ENCODE data around the gene BTN3A1.
"Not testable (repeated sequence)": the region's sequence is repeated elsewhere in the genome, so short reads cannot be mapped to it uniquely, and the experiment has no call there.

The BTN3A1 gene

DNA sequence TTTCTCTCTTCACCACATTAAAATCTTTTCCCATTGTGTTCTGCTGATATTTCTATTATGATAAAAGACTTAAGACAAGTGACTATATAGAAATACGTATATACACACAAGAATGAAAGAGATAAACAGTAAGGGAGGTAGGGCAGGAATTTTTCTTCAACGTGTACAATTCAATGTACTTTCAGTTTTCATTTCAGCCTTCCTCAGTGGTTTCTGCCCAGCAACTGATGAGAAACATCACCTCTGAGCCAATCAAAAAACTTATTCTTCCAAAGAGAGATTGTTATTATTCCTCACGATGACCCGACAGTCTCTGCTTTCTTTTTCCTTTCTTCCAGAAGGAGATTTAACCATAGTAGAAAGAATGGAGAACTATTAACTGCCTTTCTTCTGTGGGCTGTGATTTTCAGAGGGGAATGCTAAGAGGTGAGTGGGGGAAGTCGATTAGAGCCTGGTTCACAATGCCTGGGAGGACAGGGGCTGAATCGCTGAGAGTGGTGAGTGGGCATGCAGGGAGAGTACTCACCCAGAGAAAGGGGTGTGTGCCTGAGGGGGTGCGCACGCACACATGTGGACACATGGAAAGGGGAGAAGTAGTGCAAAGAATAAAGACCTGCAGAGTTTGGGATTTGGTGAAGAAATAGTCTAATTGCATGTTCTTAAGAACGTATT lies at the start of gene BTN3A1:
Gene BTN3A1, plus strand, starts transcription at position 289 of the 672 bp plus-strand sequence. CDS start 3,289 bp downstream, outside the sequence.
- peak; percentile 78 for DNase-seq

DNA sequence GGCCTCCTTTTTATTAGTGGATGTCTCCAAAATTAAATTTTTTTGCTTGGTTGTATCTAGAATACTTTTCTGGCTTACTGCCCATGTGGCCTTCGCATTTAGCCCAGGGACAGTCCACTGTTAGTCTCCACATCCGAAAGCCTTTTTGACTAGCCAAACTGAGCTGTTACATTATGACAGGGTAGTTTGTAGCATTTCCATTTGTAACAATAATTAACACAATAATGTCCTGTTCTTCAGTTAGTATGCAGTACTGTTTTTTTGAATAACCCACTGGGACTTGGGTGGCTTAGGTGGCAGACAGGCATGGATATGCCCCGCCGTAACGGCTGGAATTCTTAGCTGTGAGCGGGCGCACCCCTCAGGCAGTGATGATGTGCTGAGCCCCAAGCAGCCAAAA lies 49.8 kb upstream of the BTN3A1 start:
- no peak for DNase-seq

DNA sequence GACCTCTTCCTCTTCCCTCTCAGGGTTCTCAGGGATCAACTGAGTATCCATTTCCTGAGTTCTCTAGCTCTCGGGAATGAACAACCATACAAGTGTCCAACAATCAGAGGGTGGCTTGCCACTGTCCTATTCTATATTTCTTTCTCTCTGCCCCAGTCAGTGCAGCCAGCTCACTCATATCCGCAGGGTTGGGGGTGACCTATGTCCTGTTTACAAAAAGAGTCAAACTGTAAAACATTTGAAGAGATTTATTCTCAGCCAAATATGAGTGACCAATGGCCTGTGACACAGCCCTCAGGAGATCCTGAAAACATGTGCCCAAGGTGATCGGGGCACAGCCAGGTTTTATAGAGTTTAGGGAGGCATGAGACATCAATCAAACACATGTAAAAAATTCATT lies 47.9 kb upstream of the BTN3A1 start:
- DNase-seq: no peak

DNA sequence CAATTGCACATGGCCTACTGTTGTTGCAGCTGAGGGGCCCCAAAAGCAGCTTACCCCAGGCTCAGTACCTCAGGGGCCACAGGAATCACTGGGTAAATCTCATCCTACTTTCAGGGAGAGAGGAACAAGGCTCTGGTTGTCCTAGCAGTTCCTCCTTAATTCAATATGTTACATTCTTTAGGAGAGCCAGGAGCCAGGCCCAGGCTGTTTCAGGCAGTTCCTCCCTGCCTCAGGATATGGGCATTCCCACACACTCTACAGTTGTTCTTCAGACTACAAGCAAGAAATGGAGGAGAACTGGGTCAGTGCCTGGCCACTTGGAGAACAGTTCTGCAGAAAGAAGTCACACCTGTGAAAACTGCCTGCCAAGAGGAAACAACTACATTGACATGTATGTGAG lies 46.7 kb upstream of the BTN3A1 start:
- DNase-seq: no peak

DNA sequence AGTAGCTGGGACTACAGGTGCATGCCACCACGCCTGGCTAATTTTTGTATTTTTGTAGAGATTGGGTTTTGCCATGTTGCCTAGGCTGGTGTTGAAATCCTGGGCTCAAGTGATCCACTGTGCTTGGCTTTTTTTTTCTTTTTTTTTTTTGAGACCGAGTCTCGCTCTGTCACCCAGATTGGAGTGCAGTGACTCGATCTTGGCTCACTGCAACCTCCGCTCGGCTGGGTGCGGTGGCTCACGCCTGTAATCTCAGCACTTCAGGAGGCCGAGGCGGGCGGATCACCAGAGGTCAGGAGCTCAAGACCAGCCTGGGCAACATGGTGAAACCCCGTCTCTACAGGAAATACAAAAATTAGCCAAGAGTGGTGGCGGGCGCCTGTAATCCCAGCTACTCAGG lies 44.5 kb upstream of the BTN3A1 start:
- DNase-seq: not testable (repeated sequence)

DNA sequence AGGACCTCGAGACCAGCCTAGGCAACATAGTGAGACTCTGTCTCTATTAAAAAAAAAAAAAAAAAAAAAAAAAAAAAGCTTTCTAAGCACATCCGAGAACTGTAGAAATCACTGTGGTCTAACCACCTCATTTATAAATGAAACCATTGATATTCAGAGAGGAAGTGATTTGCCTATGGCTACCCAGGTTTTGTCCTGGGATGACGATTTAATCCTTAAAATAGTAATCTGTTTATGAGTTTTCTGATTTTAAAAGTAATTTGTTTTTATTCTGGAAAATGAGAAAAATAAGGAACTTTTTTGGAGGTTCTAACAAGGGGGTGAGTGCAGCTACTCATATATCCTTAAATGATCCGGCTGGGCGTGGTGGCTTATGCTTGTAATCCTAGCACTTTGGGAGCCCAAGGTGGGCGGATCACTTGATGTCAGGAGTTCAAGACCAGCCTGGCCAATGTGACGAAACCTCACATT lies 43.5 kb upstream of the BTN3A1 start:
- no peak for DNase-seq

DNA sequence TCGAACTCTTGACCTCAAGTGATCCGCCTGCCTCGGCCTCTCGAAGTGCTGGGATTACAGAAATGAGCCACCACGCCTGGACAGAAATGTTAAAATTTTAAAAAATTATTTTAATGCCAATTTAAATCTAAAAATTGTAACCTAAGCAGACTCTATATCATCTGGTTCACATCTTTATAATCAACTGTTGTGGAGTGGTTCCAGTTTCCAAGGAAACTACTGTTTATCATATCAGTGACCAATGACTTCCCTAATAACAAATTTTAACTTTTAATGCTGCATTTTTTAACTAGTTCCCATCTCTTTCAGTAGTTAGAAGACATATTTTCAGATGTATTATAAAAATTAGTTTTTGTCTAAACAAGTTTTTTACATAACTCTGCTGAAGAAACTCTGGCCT lies 42.3 kb upstream of the BTN3A1 start:
- no peak for DNase-seq

DNA sequence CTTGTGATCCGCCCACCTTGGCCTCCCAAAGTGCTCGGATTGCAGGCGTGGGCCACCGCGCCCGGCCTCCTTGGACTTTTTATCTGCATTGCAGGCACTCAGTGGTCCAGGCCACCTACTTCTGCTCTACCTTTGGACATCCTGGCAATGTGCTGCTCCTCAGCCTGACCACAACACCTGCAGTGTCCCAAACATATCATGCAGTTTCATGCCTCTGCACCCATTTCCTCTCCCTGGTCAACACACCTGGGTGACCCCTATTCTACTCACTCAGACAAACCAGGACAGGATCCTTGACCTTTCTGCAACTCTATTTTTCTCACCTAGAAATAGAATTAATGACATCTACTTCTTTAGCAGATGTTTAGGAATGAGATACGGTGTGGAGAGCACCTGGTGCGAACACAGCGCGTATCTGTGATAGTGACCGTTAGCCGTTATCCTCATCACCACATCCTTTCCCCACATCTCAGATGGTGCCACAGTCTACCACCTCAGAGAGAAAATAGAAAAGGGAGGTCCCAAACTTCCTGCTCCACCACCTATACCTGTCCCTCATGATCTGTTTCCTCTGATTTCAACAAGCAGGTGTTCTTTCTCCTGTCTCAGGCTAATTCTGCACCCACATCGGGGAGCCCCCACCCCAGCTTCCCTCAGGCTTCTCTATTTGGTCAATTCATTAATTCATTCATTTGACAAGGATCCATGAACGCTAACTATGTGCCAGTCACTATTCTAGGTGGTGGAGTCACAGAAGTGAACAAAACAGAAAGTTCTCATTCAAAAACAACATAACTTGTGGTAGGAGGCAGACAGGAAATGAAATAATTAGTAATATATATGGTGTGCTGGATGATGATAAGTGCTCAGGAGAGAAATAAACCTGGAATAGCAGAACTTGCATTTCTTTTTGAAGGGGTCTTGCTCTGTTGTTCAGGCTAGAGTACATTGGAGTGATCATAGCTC lies 41.3 kb upstream of the BTN3A1 start:
- no peak for DNase-seq

DNA sequence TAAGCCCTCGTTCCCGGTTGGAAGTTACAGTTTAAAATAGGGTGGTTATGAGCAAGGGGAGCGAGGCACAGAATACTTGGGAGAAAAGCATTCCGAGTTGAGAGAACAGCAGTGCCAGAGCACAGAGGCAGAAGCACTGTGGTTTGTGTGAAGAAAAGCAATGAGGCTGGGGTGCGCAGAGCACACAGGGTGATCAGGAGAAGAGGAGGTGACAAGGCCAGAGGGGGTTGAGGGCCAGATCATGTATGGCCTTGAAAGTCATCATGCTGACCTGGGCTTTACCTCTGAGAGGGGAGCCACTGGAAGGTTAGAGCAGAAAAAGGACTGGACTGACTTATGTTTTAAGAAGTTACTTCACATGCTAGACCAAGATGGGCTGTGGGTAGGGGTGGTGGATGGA lies 40.5 kb upstream of the BTN3A1 start:
- no peak for DNase-seq

DNA sequence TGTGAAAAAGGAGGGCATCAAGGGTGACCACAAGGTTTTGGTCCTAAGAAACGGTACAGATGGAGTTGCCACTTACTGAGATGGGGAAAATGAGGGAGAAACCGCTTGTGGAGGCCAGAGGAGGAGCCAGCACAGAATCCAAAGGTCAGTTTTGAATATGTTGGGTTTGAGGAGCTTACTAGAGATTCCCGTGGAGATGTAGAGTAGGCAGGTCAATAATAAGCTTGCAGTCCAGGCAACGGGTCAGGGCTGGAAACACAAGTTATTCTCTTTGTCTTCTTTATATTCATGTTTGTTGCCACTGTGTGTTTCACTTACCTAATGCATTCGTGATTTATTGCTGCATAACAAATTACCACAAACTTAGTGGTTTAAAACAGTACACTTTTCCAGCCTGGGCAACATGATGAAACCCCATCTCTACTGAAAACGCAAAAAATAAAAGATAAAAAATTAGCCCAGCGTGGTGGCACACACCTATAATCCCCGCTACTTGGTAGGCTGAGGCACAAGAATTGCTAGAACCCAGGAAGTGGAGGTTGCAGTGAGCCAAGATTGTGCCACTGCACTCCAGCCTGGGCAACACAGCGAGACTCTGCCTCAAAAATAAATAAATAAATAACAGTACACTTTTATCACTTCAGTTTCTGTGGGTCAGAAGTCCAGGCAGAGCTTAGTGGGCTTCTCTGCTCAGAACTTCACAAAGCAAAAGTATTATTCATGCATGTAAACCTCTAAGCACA lies 39.8 kb upstream of the BTN3A1 start:
- no peak for DNase-seq

DNA sequence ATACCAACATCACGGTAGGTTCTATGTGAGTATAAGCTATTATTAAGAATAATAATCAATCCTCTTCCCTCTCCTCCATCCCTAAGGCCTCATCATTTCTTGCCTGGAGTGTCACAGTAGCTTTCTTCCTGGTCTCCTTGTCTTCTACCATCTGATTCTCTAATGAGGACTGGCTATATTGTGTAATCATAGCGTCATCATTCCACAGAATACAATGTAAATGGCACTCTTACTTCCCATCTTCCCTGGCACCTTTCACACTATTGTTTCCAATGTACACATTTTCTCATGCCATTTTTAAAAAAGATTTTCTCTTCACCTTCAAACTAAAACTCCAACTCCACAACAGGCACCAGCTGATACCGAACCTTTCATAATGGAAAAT lies 39.2 kb upstream of the BTN3A1 start:
- DNase-seq: no peak

DNA sequence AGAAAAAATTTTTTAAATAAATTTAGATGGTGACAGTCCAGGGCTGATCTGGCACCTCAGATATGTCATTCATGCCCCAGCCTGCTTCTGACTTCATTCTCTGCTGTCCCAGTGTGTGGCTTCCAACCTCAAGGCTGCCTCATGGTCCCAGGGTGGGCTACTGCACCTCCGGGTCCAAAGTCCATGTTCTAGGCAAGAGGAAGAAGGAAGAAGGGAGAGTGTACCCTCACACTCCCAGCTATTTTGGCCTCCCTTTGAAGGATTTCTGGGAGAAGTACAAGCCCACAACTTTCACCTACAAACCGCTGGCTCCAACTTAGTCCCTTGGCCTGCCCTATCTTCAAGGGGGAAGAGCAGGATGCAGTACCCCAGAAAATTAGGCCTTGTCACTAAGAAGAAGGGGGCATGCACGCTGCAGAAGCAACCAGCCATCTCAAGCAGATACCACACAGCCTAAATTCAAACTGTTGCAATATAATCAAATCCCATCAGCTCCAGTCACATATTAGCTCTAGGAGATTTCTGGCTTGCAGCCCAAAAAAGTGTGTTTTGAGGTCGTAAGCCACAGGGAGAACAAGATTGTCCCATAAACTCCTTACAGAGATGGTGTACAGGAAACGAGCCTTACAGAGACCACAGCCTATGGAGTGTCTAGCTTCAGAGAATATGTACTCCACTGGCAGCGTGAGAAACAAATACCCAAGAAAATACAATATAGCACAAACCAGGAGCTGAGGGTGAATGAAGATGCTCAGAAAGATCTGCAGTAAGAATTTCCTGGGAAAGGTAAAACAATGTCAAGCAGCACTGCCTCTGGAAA lies 38.0 kb upstream of the BTN3A1 start:
- DNase-seq: no peak

DNA sequence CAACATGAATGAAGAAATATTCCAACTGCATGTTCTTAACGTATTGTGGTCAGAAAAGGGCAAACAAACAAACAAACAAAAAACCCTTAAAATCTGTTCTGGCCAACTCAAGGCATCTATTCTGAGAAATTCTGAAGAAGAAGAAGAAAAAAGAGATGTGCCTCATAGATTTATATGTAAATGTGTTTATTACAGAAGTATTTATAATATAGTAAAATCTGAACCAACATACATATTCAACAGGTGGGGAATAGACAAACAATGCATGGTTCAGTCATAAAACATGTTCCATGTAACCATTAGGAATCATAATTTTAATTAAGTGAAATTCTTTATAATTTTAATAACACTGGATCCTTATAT lies 36.5 kb upstream of the BTN3A1 start:
- DNase-seq: no peak

DNA sequence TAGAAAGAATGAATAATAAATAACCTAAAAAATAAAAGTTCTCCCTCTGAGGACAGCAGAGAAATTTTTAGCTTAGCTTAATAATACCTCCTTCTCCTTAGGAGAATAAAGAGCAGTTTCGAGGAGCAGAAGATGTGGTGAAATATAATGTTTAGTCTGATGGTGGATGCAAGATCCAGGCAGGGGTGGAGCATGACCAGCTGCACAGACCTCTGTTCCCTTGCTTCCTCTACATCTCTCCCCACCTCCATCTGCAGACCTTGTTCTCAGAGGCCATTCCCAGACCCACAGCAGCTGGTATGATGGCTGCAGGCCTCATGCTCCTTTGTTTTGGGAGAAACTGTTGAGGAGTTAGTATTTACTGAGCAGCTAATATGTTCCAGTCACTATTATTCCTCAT lies 35.6 kb upstream of the BTN3A1 start:
- no peak for DNase-seq

DNA sequence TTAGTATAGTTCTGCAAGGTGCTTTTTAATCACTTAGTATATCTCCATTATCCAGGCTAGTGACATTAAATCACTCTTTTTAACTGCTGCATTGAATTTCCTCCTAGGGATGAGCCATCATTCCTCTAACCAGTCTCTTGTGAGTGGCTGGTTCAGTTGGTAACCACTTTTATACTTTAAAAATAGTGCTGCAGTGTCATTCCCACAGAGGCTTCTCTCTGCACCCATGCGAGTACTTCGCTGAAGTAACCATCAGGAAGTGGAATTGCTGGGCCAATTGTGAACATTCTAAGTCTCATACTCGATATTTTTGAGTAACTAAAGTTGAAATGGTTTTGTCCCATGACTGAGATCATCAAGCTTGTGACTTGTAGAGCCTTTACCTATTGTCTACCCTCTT lies 35.0 kb upstream of the BTN3A1 start:
- DNase-seq: no peak

DNA sequence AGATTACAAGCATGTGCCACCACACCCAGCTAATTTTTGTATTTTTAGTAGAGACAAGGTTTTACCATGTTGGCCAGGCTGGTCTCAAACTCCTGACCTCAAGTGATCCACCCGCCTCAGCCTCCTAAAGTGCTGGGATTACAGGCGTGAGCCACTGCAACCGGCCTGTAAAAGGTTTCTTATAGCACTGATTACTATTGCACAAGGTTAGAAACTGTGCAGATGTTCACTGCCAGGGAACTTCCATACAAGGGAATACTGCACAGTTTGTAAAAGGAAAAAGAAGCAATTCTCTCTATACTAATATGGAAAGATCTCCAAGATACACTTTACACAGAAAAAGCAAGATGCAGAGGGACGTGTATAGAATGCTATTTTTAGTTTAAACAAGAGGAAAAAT lies 30.3 kb upstream of the BTN3A1 start:
- not testable (repeated sequence) for DNase-seq

DNA sequence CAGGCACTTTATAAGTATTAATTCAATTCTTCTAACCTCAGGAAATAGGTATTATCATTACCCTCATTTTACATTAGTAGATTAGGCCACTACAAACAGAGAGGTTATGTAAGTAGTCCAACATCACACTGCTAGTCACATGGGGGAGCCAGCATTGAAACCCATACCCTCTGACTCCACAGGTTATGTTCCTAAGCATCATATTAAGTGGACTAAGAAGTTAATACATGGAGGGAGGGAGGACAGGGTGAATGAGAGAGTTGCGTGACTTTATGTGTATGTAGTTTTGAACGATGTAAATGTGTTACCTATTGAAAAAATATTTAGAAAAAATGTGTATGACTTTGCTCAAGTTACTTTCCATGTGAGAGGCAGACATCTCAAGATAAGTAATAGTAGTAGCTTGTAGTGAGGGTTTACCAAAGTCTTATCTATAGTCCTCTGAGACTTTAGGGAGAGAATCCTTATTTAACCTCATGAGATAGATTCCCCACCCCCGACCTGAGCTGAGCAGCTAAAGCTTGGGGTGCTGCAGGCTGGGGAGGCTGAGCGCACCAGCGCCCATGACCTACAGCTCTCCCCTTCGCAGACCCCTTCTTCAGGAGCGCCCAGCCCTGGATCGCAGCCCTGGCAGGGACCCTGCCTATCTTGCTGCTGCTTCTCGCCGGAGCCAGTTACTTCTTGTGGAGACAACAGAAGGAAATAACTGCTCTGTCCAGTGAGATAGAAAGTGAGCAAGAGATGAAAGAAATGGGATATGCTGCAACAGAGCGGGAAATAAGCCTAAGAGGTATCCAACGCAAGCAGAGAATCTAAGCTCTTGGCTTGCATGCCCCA lies 29.5 kb upstream of the BTN3A1 start:
- DNase-seq: no peak

DNA sequence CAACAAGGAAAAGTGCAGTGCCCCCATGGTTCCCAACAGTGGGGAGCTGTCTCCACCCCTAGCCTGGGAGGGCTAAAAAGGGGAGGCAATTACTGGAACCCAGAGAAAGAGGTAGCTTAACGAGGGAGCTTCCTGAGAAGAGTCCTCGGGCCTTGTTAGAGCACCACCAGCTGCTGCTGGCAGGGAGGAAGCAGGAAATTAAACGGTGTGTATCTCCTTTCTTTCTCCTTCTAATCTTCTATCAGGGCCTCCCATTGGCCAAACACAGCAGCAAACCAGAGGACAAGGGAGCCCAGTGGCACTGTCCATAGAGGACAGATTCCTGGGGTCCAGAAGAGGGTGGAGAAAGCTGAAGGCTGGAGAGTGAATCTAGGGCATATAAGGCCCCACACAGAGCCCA lies 26.8 kb upstream of the BTN3A1 start:
- no peak for DNase-seq

DNA sequence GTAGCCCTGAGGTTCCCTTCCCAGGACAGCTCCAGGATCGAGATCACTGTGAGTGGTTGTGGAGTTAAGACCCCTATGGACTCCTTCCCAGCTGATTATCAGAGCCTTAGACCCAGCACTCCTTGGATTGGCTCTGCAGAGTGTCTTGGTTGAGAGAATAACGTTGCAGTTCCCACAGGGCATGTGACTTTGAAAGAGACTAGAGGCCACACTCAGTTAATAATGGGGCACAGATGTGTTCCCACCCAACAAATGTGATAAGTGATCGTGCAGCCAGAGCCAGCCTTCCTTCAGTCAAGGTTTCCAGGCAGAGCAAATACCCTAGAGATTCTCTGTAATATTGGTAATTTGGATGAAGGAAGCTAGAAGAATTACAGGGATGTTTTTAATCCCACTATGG lies 24.4 kb upstream of the BTN3A1 start:
- no peak for DNase-seq

DNA sequence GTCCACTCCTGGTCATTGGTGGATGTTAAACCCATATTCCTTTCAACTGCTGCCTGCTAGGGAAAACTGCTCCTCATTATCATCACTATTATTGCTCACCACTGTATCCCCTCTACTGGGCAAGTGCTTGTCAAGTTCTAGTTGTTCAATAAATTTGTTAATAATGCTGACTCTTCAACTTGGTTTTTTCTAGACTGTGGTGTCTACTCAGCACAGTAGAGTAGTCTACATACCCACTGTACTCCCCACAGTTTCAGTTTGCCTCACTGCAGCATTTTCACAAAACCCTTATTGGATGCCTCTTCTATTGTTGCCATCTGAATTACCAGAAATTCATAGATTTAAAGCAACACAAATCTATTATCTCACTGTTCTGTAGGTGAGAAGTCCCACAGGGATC lies 23.9 kb upstream of the BTN3A1 start:
- not testable (repeated sequence) for DNase-seq

DNA sequence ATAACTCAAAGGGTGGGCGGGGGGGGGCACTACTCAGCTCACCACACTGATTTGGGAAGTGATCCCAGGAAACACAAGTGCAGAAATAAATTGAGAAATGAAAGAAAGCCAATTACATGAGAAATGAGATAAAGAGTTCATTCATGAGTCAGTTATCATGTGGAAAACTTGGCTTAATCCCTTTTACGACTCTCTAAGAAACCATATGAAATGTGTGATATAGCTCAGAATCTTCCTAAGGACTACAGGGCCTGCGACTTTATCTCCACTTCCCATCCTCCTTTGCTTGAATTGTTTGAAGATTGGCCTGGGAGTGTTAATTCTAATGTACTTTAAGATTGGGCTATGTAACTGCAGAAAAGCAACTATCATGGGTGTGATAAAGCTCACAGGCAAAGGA lies 22.8 kb upstream of the BTN3A1 start:
- no peak for DNase-seq

DNA sequence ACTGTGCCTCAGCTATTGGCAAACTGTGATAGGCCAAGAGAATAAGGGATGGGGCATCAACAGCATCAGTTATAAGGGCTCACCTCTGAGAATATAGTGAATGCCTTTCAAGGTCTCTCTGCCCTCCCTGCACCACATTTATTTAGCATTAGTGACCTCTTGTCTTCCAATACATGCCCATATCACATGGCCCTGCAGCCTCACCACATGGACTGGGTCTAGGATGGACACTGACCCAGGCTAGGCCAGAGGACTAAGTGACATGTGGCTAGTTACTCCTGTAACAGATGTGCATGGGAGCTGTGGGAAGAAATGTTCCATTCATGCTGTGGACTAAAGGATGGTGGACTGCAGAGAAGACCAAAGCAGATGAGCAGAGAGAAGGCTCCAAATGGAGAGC lies 22.3 kb upstream of the BTN3A1 start:
- no peak for DNase-seq
